Fibroblast of lung (primary cell): ENCODE results near the gene TSHZ2. TPM values are rescaled to one million over a fixed set of nuclear protein-coding genes. Genes with fewer than 3 reads are reported as not detected.

Experiments
- DNase-seq, 2 donors: peaks; one replicate each; pipeline versions ENCODE4 v3.0.0 to v3.0.0-alpha.2; 2010; ENCODE audit warnings: low read depth in 2 of 2
- H2AFZ ChIP-seq: 2 replicates; pipeline ENCODE4 v1.5.1; 2012; ENCODE audit warnings: low read length, control low read depth, inconsistent platforms
- H3K27ac ChIP-seq: 2 replicates; pipeline ENCODE4 v1.5.1; 2011; ENCODE audit warnings: low read length, control low read depth; ENCODE audit not compliant: insufficient read depth
- H3K27me3 ChIP-seq: 2 replicates; pipeline ENCODE4 v1.5.1; 2011; ENCODE audit warnings: mild to moderate bottlenecking, low read length; ENCODE audit not compliant: control insufficient read depth, insufficient read depth
- H3K36me3 ChIP-seq: 2 replicates; pipeline ENCODE4 v1.5.1; 2011; ENCODE audit warnings: low read length; ENCODE audit not compliant: control insufficient read depth, insufficient read depth
- H3K4me1 ChIP-seq: 2 replicates; pipeline ENCODE4 v1.5.1; 2011; ENCODE audit warnings: low read length; ENCODE audit not compliant: control insufficient read depth, insufficient read depth; ENCODE audit errors: extremely low read depth
- H3K4me2 ChIP-seq: 2 replicates; pipeline ENCODE4 v1.5.1; 2011; ENCODE audit warnings: low read length, control low read depth; ENCODE audit not compliant: insufficient read depth; ENCODE audit errors: extremely low read depth
- H3K4me3 ChIP-seq, 4 experiments: fragments of 200-600 bp in 1 of 4; sonication (generic) in 1 of 4; replicated peaks in 1 of 4; 2 replicates each; pipeline ENCODE4 v1.5.1; 2011 to 2016; ENCODE audit warnings: low read length in 4 of 4, low read depth in 3 of 4, mild to moderate bottlenecking in 3 of 4, control low read depth in 2 of 4, inconsistent platforms in 1 of 4, mixed read lengths in 1 of 4; ENCODE audit not compliant: insufficient read depth in 1 of 4; ENCODE audit errors: control extremely low read depth in 1 of 4
- H3K79me2 ChIP-seq: 2 replicates; pipeline ENCODE4 v1.5.1; 2012; ENCODE audit warnings: mild to moderate bottlenecking, low read length, inconsistent platforms; ENCODE audit not compliant: control insufficient read depth, insufficient read depth
- H3K9ac ChIP-seq: 2 replicates; pipeline ENCODE4 v1.5.1; 2011; ENCODE audit warnings: mild to moderate bottlenecking, low read length, control low read depth; ENCODE audit not compliant: insufficient read depth
- H3K9me3 ChIP-seq: 2 replicates; pipeline ENCODE4 v1.5.1; 2012; ENCODE audit warnings: low read depth, low read length; ENCODE audit not compliant: control insufficient read depth, insufficient read depth
- H4K20me1 ChIP-seq: 2 replicates; pipeline ENCODE4 v1.5.1; 2011; ENCODE audit warnings: low read length; ENCODE audit not compliant: control insufficient read depth, insufficient read depth; ENCODE audit errors: extremely low read depth
- CTCF ChIP-seq, 2 donors: IDR thresholded peaks in 1 of 2; conservative IDR thresholded peaks in 1 of 2; 1 replicate in 1 of 2; 2 replicates in 1 of 2; pipeline ENCODE4 v1.5.1; 2011 to 2012; ENCODE audit warnings: low read length in 2 of 2, control low read depth in 1 of 2, inconsistent platforms in 1 of 2, low read depth in 1 of 2, mild to moderate bottlenecking in 1 of 2
- EZH2 ChIP-seq: IDR thresholded peaks from 2 replicates; pipeline ENCODE4 v1.5.1; 2012; ENCODE audit warnings: low read length, control low read depth, mild to moderate bottlenecking; ENCODE audit errors: missing control alignments
- polyA plus RNA-seq, 2 donors: library from polyadenylated mRNA; depleted of rRNA in 1 of 2; stranded (reverse) in 1 of 2; unstranded in 1 of 2; fragments of >200 nt; gene quantifications; 2 replicates each; pipeline ENCODE4 v1.2.1, GENCODE V29; 2011 to 2012; ENCODE audit warnings: missing spikeins in 1 of 2
- total RNA-seq: library from RNA; depleted of rRNA; stranded (reverse); fragments of >200 nt; gene quantifications from 2 replicates; pipeline ENCODE4 v1.2.1, GENCODE V29; 2014

The TSHZ2 gene
- total and polyA plus RNA-seq, 2 donors (not counting 1 experiment from before 2014, with no cell fraction given) = 0.15 to 2.6 TPM

DNA sequence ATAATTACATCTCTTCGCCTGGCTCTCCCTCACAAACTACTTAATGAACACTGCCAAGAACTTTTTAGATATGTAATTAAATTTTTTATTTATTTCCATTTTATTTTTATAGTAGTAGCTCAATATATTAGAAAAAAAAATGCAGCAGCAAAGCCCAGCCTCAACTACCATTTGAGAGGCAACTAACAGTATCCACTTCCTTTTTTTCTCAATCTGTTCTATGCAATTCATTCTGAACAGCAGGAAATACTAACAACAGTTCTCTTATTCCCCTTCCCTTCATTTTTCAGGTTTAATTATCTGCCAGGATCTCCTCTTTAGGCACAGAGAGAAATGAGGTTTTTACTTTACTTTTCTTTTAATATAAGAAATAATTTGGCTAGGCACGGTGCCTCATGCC, 508.8 kb downstream of the TSHZ2 start:
- H3K4me2 ChIP-seq = no peak overlapping the region
- no peaks in the 10 kb centered on the region for H3K4me1 ChIP-seq
- no peak for TF ChIP-seq EZH2
- no peak for TF ChIP-seq CTCF (conservative IDR thresholded peaks at IDR 0.05 in 1 of 2, IDR thresholded peaks at IDR 0.05 in 1 of 2; ENCODE audit: low read depth in 1 of 2, low read length in 2 of 2)
- no peaks in the 10 kb centered on the region for H3K9me3 ChIP-seq
- no peaks in the 10 kb centered on the region for H3K79me2 ChIP-seq
- no peak for DNase-seq
- H3K9ac ChIP-seq = no peak overlapping the region
- H3K4me3 ChIP-seq = no peak overlapping the region
- H3K27ac ChIP-seq = no peak overlapping the region
- no peaks in the 10 kb centered on the region for H3K27me3 ChIP-seq
- H4K20me1 ChIP-seq = no peaks in the 10 kb centered on the region
- no peaks in the 10 kb centered on the region for H3K36me3 ChIP-seq
- no peak overlapping the region for H2AFZ ChIP-seq

GRCh38 chr20:53487461-53488200, 515.5 kb downstream of the TSHZ2 start:
- H3K4me3 ChIP-seq = no peak overlapping the region
- H3K9me3 ChIP-seq = no peaks in the 10 kb centered on the region
- no peak overlapping the region for H3K4me2 ChIP-seq
- no peak overlapping the region for H3K9ac ChIP-seq
- H4K20me1 ChIP-seq = no peaks in the 10 kb centered on the region
- no peak for TF ChIP-seq CTCF (conservative IDR thresholded peaks at IDR 0.05 in 1 of 2, IDR thresholded peaks at IDR 0.05 in 1 of 2; ENCODE audit: low read depth in 1 of 2, low read length in 2 of 2)
- no peak for TF ChIP-seq EZH2
- no peaks in the 10 kb centered on the region for H3K79me2 ChIP-seq
- no peak for DNase-seq
- no peak overlapping the region for H2AFZ ChIP-seq
- H3K36me3 ChIP-seq = no peaks in the 10 kb centered on the region
- no peaks in the 10 kb centered on the region for H3K4me1 ChIP-seq
- no peak overlapping the region for H3K27ac ChIP-seq
- no peaks in the 10 kb centered on the region for H3K27me3 ChIP-seq

- Histone ChIP-seq H2AFZ (no peak overlapping the region), H3K4me1 (no peaks in the 10 kb centered on the region), H3K79me2 (no peaks in the 10 kb centered on the region), H3K27me3 (no peaks in the 10 kb centered on the region), H3K9me3 (no peaks in the 10 kb centered on the region), H3K9ac (no peak overlapping the region), H4K20me1 (no peaks in the 10 kb centered on the region), H3K27ac (no peak overlapping the region), H3K4me2 (no peak overlapping the region), H3K4me3 (no peak overlapping the region), H3K36me3 (no peaks in the 10 kb centered on the region)
- no peak for DNase-seq
- TF ChIP-seq EZH2 (no peak), CTCF (conservative IDR thresholded peaks at IDR 0.05 in 1 of 2, IDR thresholded peaks at IDR 0.05 in 1 of 2; ENCODE audit: low read depth in 1 of 2, low read length in 2 of 2) (no peak)
Observed at GRCh38 chr20:53488775-53489272, 516.7 kb downstream of the TSHZ2 start.
